Osteocyte (in vitro differentiated cells): ENCODE measurements around the gene TEX54. TPM values are rescaled to one million over a fixed set of nuclear protein-coding genes. Genes with fewer than 3 reads are reported as not detected.
A peak's percentile ranks its signal among the peaks of the same experiment; 100 is the strongest.
"Not testable (repeated sequence)": the region's sequence is repeated elsewhere in the genome, so short reads cannot be mapped to it uniquely, and the experiment has no call there.

ENCODE experiments used
- DNase-seq: peaks from one replicate; pipeline ENCODE4 v3.0.0; 2021; ENCODE audit warnings: mixed read lengths; ENCODE audit not compliant: unreplicated experiment; ENCODE audit errors: extremely low spot score
- H3K27ac Mint-ChIP-seq: one replicate; pipeline ENCODE4 v1.8.0; 2021; ENCODE audit warnings: mild to moderate bottlenecking, mixed read lengths; ENCODE audit not compliant: unreplicated experiment
- H3K27me3 Mint-ChIP-seq: one replicate; pipeline ENCODE4 v1.8.0; 2021; ENCODE audit warnings: mixed read lengths; ENCODE audit not compliant: unreplicated experiment
- H3K36me3 Mint-ChIP-seq: one replicate; pipeline ENCODE4 v1.8.0; 2021; ENCODE audit warnings: mixed read lengths; ENCODE audit not compliant: unreplicated experiment
- H3K4me1 Mint-ChIP-seq: one replicate; pipeline ENCODE4 v1.8.0; 2021; ENCODE audit warnings: mixed read lengths; ENCODE audit not compliant: unreplicated experiment
- H3K4me3 Mint-ChIP-seq: one replicate; pipeline ENCODE4 v1.8.0; 2021; ENCODE audit warnings: mild to moderate bottlenecking, moderate library complexity, mixed read lengths; ENCODE audit not compliant: unreplicated experiment
- H3K9me3 Mint-ChIP-seq: one replicate; pipeline ENCODE4 v1.8.0; 2021; ENCODE audit warnings: mixed read lengths; ENCODE audit not compliant: unreplicated experiment
- total RNA-seq: library from RNA; stranded (reverse); gene quantifications from 2 replicates; pipeline ENCODE4 v1.2.1, GENCODE V29; 2021
- TF ChIP-seq, protein P1 (sequence below): fragments of 200-600 bp; sonication (generic); IDR thresholded peaks from 2 replicates; pipeline ENCODE4 v1.5.0; 2021; ENCODE audit warnings: antibody characterized with exemption, mild to moderate bottlenecking, moderate library complexity

TEX54 gene
- total RNA-seq, 1 donor from 2014 or later = not detected

DNA sequence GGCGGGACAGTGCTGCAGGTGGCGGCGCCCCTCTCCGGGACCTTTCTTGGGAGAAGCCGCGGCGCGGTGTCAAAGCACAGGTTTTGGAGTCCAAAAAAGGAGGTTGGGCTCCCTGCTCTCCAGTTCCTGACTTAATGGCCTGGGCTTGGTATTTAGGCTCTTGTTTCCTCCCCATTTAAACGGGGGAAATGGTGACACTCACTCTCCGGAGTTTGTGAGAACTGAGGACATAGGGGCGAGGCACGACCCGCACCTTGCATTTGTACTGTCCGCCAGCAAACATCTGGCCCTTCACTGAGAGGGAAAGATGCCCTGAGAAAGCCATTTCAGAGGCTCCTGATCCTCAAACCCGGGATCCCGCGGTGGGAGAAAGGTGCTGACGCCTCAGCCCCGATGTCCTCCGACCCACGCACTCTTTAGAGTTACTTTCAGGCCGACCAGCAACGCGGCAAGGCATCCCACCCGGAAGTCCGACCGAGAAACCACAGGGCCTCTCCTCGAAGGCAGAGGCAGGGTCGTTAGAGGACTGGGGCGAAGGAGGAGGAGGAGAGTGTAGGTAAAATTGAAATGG lies 9.6 kb upstream of the TEX54 start:
- Mint-ChIP-seq H3K36me3 (peaks cover 5% of the 10 kb centered on the region), H3K27ac (no peak overlapping the region), H3K4me1 (peaks cover 22% of the 10 kb centered on the region), H3K27me3 (no peaks in the 10 kb centered on the region), H3K9me3 (no peaks in the 10 kb centered on the region), H3K4me3 (no peak overlapping the region)
- TF ChIP-seq, protein P1, sequence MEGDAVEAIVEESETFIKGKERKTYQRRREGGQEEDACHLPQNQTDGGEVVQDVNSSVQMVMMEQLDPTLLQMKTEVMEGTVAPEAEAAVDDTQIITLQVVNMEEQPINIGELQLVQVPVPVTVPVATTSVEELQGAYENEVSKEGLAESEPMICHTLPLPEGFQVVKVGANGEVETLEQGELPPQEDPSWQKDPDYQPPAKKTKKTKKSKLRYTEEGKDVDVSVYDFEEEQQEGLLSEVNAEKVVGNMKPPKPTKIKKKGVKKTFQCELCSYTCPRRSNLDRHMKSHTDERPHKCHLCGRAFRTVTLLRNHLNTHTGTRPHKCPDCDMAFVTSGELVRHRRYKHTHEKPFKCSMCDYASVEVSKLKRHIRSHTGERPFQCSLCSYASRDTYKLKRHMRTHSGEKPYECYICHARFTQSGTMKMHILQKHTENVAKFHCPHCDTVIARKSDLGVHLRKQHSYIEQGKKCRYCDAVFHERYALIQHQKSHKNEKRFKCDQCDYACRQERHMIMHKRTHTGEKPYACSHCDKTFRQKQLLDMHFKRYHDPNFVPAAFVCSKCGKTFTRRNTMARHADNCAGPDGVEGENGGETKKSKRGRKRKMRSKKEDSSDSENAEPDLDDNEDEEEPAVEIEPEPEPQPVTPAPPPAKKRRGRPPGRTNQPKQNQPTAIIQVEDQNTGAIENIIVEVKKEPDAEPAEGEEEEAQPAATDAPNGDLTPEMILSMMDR = no peak
- DNase-seq = no peak

DNA sequence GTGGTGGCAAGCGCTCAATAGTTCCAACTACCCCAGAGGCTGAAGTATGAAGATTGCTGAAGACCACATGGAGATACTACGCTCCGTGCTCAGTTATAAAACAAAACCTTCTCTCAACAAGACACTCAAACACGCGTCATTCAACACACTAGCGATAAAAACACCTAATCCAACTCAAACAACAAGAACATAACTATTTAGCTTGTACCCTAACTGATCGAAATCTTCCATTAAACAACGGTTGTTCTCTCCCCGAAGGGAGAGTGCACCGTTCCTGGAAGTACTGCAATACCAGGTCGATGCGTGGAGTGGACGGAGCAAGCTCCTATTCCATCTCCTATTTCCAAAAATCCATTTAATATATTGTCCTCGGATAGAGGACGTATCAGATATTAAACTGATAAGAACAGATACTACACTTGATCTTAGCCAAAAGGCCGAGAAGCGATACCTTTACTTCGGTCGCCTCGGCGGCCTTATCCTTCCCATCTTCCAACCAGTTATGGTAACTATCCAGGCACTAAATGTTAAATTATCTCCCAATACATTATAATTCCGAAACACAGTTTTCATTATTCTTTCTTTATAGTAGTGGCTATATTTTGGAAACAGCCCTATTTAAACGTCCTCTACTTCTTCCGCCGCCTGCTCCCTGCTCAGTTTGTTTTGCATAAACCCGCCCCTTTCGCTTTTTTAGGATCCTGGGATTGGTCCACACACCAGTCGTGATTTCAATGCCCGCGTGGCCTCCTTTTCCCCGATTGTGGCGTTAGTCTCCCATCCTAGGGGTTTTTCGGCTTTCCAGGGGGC lies 8.9 kb upstream of the TEX54 start:
- DNase-seq = peak; percentile 93
- TF ChIP-seq, protein P1 = no peak
- no peaks in the 10 kb centered on the region for H3K9me3 Mint-ChIP-seq

DNA sequence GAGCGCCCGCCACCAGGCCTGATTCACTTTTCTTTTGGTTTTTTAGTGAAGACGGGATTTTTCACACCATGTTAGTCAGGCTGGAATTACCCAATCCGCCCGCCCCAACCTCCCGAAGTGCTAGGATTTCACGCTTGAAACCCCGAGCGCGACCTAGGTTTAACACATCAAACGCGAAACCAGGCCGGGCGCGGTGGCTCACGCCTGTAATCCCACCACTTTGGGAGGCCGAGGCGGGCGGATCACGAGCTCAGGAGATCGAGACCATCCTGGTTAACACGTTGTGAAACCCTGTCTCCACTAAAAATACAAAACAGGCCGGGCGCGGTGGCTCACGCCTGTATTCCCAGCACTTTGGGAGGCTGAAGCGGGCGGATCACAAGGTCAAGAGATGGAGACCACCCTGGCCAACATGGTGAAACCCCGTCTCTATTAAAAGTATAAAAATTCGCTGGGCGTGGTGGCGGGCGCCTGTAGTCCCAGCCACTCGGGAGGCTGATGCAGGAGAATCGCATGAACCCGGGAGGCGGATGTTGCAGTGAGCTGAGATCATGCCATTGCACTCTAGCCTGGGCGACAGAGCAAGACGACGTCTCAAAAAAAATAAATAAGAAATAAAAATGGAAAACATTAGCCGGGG lies 8.2 kb upstream of the TEX54 start:
- not testable (repeated sequence) for H3K27me3 Mint-ChIP-seq, H3K27ac Mint-ChIP-seq, H3K4me3 Mint-ChIP-seq, H3K36me3 Mint-ChIP-seq, H3K9me3 Mint-ChIP-seq
- DNase-seq = peak; percentile 84
- peaks cover 22% of the 10 kb centered on the region for H3K4me1 Mint-ChIP-seq

More for the DNA sequence above, 8.9 kb upstream of the TEX54 start:
- Mint-ChIP-seq H3K27me3 (no peaks in the 10 kb centered on the region), H3K36me3 (peaks cover 5% of the 10 kb centered on the region), H3K27ac (no peak overlapping the region), H3K4me3 (no peak overlapping the region), H3K4me1 (peaks cover 22% of the 10 kb centered on the region)

DNA sequence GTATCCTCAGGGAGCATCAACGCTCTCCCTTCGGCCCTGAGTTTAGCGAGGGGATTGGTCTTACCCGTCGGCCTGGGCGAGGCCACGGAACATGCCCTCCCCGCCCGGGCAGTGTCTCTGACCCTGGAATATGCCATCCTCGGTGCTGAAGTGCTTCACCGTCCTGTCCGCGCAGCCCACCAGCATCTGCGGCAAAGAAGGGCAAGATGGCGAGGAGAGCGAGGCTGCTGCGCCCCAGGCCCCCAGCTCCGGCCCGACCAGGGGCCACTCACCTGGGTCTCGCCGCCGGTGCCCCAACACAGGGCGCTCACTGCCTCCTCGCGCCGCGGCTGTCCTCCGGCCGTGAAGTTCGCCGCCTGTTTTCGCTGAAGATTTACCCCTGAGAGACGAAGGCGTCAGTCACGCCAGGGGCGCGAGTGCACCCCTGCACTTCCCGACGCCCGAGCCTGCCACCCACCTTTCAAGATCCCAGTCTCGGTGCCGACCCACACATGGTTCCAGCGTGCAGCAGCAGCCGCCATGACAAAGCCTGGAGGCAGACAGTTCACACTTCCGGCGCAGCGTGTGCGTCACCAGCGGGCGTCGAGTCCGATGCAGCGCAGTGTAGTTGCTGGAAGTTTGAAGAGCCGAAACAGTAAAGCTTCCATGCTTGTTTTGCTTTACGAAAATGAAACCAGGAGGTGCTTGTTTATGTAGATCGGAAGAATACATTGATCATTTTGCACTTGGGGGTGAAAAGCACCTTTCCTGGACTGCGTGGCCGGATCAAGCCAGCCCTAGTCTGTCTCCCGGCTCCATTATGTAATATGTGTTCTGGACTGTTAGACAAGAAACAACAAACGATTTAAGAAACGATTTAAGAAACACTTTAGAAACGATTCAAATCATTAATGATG lies 6.7 kb upstream of the TEX54 start, which contains the start of gene WDR74:
Gene WDR74 (minus strand): TSS at position 541 of the 896 bp plus-strand sequence. CDS start 20 bp downstream, at position 521.
- H3K4me1 Mint-ChIP-seq = peaks cover 26% of the 10 kb centered on the region
- no peak within 1 kb of the TSS for H3K27ac Mint-ChIP-seq
- H3K36me3 Mint-ChIP-seq = peaks cover 5% of the 10 kb centered on the region
- no peak within 1 kb of the TSS for H3K4me3 Mint-ChIP-seq
- DNase-seq = peak; percentile 94
- H3K27me3 Mint-ChIP-seq = no peaks in the 10 kb centered on the region
- no peaks in the 10 kb centered on the region for H3K9me3 Mint-ChIP-seq
- TF ChIP-seq, protein P1 = no peak

DNA sequence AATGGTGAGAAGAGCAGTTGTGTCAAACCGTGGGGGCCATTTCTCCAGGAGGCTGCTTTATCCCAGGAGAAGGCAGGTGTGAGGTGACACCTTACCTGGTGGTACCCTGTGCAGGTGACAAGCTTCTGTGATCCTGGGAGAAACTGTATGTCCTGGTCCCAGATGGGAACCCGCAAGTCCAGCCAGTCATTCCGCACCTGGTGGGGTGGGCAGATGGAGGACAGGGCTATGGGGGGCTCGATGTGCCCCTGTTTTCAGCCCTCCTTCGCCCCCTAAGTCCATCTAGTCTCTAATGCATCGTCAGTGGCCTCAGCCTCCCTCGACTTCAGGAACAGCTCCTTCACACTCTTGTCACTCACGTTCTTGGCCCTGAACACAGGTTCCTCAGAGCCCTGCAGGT lies 2.7 kb upstream of the TEX54 start:
- no peaks in the 10 kb centered on the region for H3K9me3 Mint-ChIP-seq
- no peaks in the 10 kb centered on the region for H3K27me3 Mint-ChIP-seq
- TF ChIP-seq, protein P1 = no peak
- DNase-seq = no peak
- no peak overlapping the region for H3K27ac Mint-ChIP-seq
- peaks cover 40% of the 10 kb centered on the region for H3K4me1 Mint-ChIP-seq
- peaks cover 8% of the 10 kb centered on the region for H3K36me3 Mint-ChIP-seq
- H3K4me3 Mint-ChIP-seq = no peak overlapping the region
